B cell (primary cell): Measurements from ENCODE around the gene PITPNM3. TPM values are rescaled to one million over a fixed set of nuclear protein-coding genes. Genes with fewer than 3 reads are reported as not detected.
A peak's percentile ranks its signal among the peaks of the same experiment; 100 is the strongest.
"Not testable (repeated sequence)": the region's sequence is repeated elsewhere in the genome, so short reads cannot be mapped to it uniquely, and the experiment has no call there.

ENCODE experiments used
- ATAC-seq: fragments of 200-7000 bp; cut with Tn5 transposase; one replicate; pipeline ENCODE4 v1.10.0; 2021; ENCODE audit warnings: low read depth, mild to moderate bottlenecking, moderate number of reproducible peaks, moderate library complexity
- CTCF ChIA-PET: fragments of 350-600 bp; sonication (Branson Sonifier 250); formaldehyde crosslinking; loops from one replicate; lab custom pipeline; 2021; ENCODE audit warnings: antibody characterized with exemption, inconsistent platforms; lab: Charles Lee
- POLR2A ChIA-PET: fragments of 350-600 bp; sonication (Branson Sonifier 250); formaldehyde crosslinking; loops from one replicate; lab custom pipeline; 2021; ENCODE audit warnings: antibody characterized with exemption; lab: Charles Lee
- DNase-seq: peaks from one replicate; pipeline ENCODE4 v3.0.0; 2013
- H2AFZ ChIP-seq: 2 replicates; pipeline ENCODE4 v1.6.1; 2012; ENCODE audit warnings: mild to moderate bottlenecking, low read depth, low read length; ENCODE audit not compliant: insufficient read depth, poor library complexity, severe bottlenecking
- H3K27ac ChIP-seq, 2 donors: 1 replicate in 1 of 2; 2 replicates in 1 of 2; pipeline ENCODE4 v1.5.1; 2012 to 2013; ENCODE audit warnings: low read length in 2 of 2, mild to moderate bottlenecking in 2 of 2, moderate library complexity in 1 of 2
- H3K27me3 ChIP-seq, 4 experiments: fragments of 200-600 bp in 1 of 4; sonication (generic) in 1 of 4; replicated peaks in 1 of 4; 1 replicate in 2 of 4; 2 replicates in 2 of 4; pipeline versions ENCODE4 v1.6.1 to v1.7.0; 2013 to 2016; ENCODE audit warnings: low read length in 3 of 4, mild to moderate bottlenecking in 2 of 4, mixed read lengths in 1 of 4, moderate library complexity in 1 of 4; ENCODE audit not compliant: insufficient read depth in 4 of 4, control insufficient read depth in 3 of 4; ENCODE audit errors: control extremely low read depth in 1 of 4
- H3K36me3 ChIP-seq, 2 experiments: replicated peaks in 1 of 2; 1 replicate in 1 of 2; 2 replicates in 1 of 2; pipeline versions ENCODE4 v1.6.1 to v1.7.1; 2013; ENCODE audit warnings: low read length in 1 of 2; ENCODE audit not compliant: insufficient read depth in 2 of 2, control insufficient read depth in 1 of 2; ENCODE audit errors: control extremely low read depth in 1 of 2, extremely low read depth in 1 of 2
- H3K4me1 ChIP-seq, 2 donors: fragments of 200-600 bp in 1 of 2; sonication (generic) in 1 of 2; 1 replicate in 1 of 2; 2 replicates in 1 of 2; pipeline versions ENCODE4 v1.5.1 to v1.6.1; 2013 to 2017; ENCODE audit warnings: low read length in 2 of 2; ENCODE audit not compliant: control insufficient read depth in 2 of 2, insufficient read depth in 2 of 2
- H3K4me2 ChIP-seq: replicated peaks from 2 replicates; pipeline ENCODE3; 2012; ENCODE audit warnings: mild to moderate bottlenecking, low read depth, low read length; ENCODE audit not compliant: poor library complexity, severe bottlenecking
- H3K4me3 ChIP-seq, 5 experiments: fragments of 200-600 bp in 1 of 5; sonication (generic) in 1 of 5; 1 replicate in 3 of 5; 2 replicates in 2 of 5; pipeline versions ENCODE4 v1.5.1 to v1.7.0; 2011 to 2016; ENCODE audit warnings: low read length in 4 of 5, mild to moderate bottlenecking in 4 of 5, low read depth in 2 of 5, control low read depth in 1 of 5, moderate library complexity in 1 of 5; ENCODE audit not compliant: insufficient read depth in 1 of 5; ENCODE audit errors: control extremely low read depth in 1 of 5, extremely low read depth in 1 of 5
- H3K79me2 ChIP-seq: fragments of 200-600 bp; sonication (generic); one replicate; pipeline ENCODE4 v1.6.0; 2016; ENCODE audit warnings: low read length; ENCODE audit not compliant: control insufficient read depth, insufficient read depth
- H3K9ac ChIP-seq: fragments of 200-600 bp; sonication (generic); 2 replicates; pipeline ENCODE4 v1.6.1; 2017; ENCODE audit warnings: mild to moderate bottlenecking, low read length, moderate library complexity
- H3K9me3 ChIP-seq, 3 donors: one replicate each; pipeline versions ENCODE4 v1.6.1 to v1.7.1; 2013; ENCODE audit warnings: low read length in 2 of 3; ENCODE audit not compliant: control insufficient read depth in 2 of 3, insufficient read depth in 1 of 3; ENCODE audit errors: control extremely low read depth in 1 of 3
- H4K20me1 ChIP-seq: 2 replicates; pipeline ENCODE4 v1.6.0; 2012; ENCODE audit warnings: mild to moderate bottlenecking, low read length; ENCODE audit not compliant: insufficient read depth, control insufficient read depth, poor library complexity, severe bottlenecking
- H3K27ac Mint-ChIP-seq: one replicate; pipeline ENCODE4 v1.8.0; 2021; ENCODE audit warnings: mixed read lengths
- H3K27me3 Mint-ChIP-seq: one replicate; pipeline ENCODE4 v1.8.0; 2021; ENCODE audit warnings: mixed read lengths
- H3K4me1 Mint-ChIP-seq: one replicate; pipeline ENCODE4 v1.8.0; 2021; ENCODE audit warnings: mixed read lengths
- H3K4me3 Mint-ChIP-seq: one replicate; pipeline ENCODE4 v1.8.0; 2021; ENCODE audit warnings: mixed read lengths
- H3K9me3 Mint-ChIP-seq: one replicate; pipeline ENCODE4 v1.8.0; 2022; ENCODE audit warnings: mixed read lengths; ENCODE audit not compliant: insufficient read depth
- EZH2 ChIP-seq: IDR thresholded peaks from 2 replicates; pipeline ENCODE4 v1.6.1; 2012; ENCODE audit warnings: borderline replicate concordance, low read depth, mild to moderate bottlenecking, moderate library complexity, low read length; ENCODE audit not compliant: insufficient read depth, poor library complexity, severe bottlenecking
- WGBS: methylation state at CpG from one replicate; pipeline ENCODE4 v1.1.5; 2013; ENCODE audit warnings: missing lambda C conversion rate; ENCODE audit not compliant: insufficient coverage; 5-methylcytosine and 5-hydroxymethylcytosine counted together
- intact Hi-C: fragments of 100-400 bp; cut with micrococcal nuclease; formaldehyde crosslinking; loops from one replicate; pipeline ENCODE4 v1.10.0; 2022
- polyA plus RNA-seq: library from polyadenylated mRNA; depleted of rRNA; stranded (reverse); fragments of >200 nt; gene quantifications from 2 replicates; pipeline ENCODE4 v1.2.3, GENCODE V29; 2012
- total RNA-seq, 2 donors: library from RNA; stranded (reverse); fragments of 120-200 nt in 1 of 2; gene quantifications; 1 replicate in 1 of 2; 2 replicates in 1 of 2; pipeline versions ENCODE4 v1.2.3 to v1.2.4, GENCODE V29; 2013 to 2022
- TF ChIP-seq, protein P1 (sequence below): fragments of 200-600 bp; IDR thresholded peaks from one replicate; pipeline ENCODE4 v1.8.0; 2022; ENCODE audit warnings: antibody characterized with exemption, mild to moderate bottlenecking

PITPNM3 gene
- total and polyA plus RNA-seq, 2 donors (not counting 1 experiment from before 2014, with no cell fraction given), result 0.31 to 0.49 TPM

DNA sequence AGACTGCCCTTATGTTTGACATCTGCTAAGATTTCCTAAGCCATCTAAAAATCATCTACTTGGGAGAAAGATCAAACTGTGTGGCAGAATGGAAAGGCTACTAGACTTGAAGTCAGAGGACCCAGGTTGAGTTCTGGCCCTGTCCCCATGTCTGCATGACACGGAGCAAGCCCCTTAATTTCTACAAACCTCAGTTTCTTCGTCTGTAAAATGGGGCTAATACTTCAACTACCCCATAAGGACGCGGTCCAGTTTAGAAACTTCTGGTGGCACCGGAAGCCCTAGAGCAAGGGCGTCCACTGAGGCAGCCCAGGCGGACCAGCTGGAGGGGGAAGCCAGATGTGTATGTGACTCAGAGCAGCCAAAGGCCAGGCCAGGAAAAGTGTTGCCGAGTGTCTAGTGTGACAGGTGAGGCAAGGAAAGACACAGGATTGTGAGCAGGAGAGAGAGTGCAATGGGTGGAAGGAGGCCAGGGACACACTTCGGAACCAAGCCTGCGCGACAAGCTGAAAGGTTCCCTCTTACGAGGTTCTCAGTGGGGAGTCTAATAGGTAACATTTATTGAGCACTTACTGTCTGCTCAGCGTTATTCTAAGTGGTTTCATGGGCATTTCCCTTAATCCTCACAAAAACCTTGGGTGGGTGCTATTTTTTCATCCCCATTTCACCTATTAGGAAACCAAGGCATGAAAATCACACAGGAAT lies 17.8 kb upstream of the PITPNM3 start:
- H2AFZ ChIP-seq, result no peak overlapping the region
- H3K79me2 ChIP-seq, result no peaks in the 10 kb centered on the region
- peak overlapping the region; percentile 73 for H3K4me2 ChIP-seq
- Mint-ChIP-seq H3K4me3 (peak overlapping the region; percentile 75), H3K4me1 (peaks cover 32% of the 10 kb centered on the region), H3K9me3 (no peaks in the 10 kb centered on the region), H3K27ac (no peak overlapping the region), H3K27me3 (no peaks in the 10 kb centered on the region)
- WGBS, result 98% methylated on average over 8 of the region's 13 CpGs
- H3K9me3 ChIP-seq, result no peaks in the 10 kb centered on the region
- H3K9ac ChIP-seq, result no peak overlapping the region
- no peak overlapping the region for H3K4me3 ChIP-seq
- no peak for ATAC-seq
- no peaks in the 10 kb centered on the region for H3K27me3 ChIP-seq
- no peak for TF ChIP-seq EZH2
- TF ChIP-seq, protein P1, sequence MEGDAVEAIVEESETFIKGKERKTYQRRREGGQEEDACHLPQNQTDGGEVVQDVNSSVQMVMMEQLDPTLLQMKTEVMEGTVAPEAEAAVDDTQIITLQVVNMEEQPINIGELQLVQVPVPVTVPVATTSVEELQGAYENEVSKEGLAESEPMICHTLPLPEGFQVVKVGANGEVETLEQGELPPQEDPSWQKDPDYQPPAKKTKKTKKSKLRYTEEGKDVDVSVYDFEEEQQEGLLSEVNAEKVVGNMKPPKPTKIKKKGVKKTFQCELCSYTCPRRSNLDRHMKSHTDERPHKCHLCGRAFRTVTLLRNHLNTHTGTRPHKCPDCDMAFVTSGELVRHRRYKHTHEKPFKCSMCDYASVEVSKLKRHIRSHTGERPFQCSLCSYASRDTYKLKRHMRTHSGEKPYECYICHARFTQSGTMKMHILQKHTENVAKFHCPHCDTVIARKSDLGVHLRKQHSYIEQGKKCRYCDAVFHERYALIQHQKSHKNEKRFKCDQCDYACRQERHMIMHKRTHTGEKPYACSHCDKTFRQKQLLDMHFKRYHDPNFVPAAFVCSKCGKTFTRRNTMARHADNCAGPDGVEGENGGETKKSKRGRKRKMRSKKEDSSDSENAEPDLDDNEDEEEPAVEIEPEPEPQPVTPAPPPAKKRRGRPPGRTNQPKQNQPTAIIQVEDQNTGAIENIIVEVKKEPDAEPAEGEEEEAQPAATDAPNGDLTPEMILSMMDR, result no peak
- peaks cover 0 to 3% of the 10 kb centered on the region in 2 experiments for H3K36me3 ChIP-seq
- CTCF ChIA-PET, result no interaction called here
- H3K27ac ChIP-seq, result no peak overlapping the region
- H3K4me1 ChIP-seq, result peaks cover 23 to 24% of the 10 kb centered on the region in 2 donors
- no peaks in the 10 kb centered on the region for H4K20me1 ChIP-seq
- POLR2A ChIA-PET, result interaction anchor here (0.6 kb wide), 1 partner anchor 535 kb away, joined by 4 read pairs; no protein-coding TSS in a partner anchor
- no peak for DNase-seq
- intact Hi-C loops, result no loop called here

- H3K4me2 ChIP-seq, intact Hi-C loops, H2AFZ ChIP-seq, H3K27me3 Mint-ChIP-seq, ATAC-seq, H3K27ac ChIP-seq, H4K20me1 ChIP-seq, H3K27ac Mint-ChIP-seq, H3K4me3 Mint-ChIP-seq, H3K36me3 ChIP-seq, H3K79me2 ChIP-seq, POLR2A ChIA-PET, H3K9me3 ChIP-seq, H3K9me3 Mint-ChIP-seq, DNase-seq, H3K4me3 ChIP-seq, CTCF ChIA-PET, H3K27me3 ChIP-seq, H3K9ac ChIP-seq: not testable (repeated sequence)
- H3K4me1 ChIP-seq, result peaks cover 23 to 24% of the 10 kb centered on the region in 2 donors
- 98% methylated on average over 4 of the region's 6 CpGs for WGBS
- H3K4me1 Mint-ChIP-seq, result peaks cover 32% of the 10 kb centered on the region
Observed at GRCh38 chr17:6573495-6573894, 17.1 kb upstream of the PITPNM3 start.
